OCI-LY3 (cell line): Measurements from ENCODE around the gene PDE4A.

Experiments used
- H2AFZ ChIP-seq: fragments of 200-600, 300-600 bp; shearing (Covaris generic); 2 replicates; pipeline ENCODE4 v1.6.0; 2014; ENCODE audit warnings: antibody characterized with exemption, low read depth, low read length
- H3K27ac ChIP-seq: fragments of 200-600, 300-600 bp; sonication (generic); 2 replicates; pipeline ENCODE4 v1.5.1; 2014; ENCODE audit warnings: mild to moderate bottlenecking, low read length, moderate library complexity, mixed read lengths
- H3K27me3 ChIP-seq: fragments of 200-600, 300-600 bp; sonication (generic); 2 replicates; pipeline ENCODE4 v1.6.1; 2014; ENCODE audit warnings: low read depth, low read length, mixed read lengths
- H3K36me3 ChIP-seq: fragments of 200-600, 300-600 bp; sonication (generic); replicated peaks from 2 replicates; pipeline ENCODE3; 2014; ENCODE audit warnings: low read depth, low read length, mixed read lengths
- H3K4me1 ChIP-seq: fragments of 300-600, 200-600 bp; sonication (generic); 2 replicates; pipeline ENCODE4 v1.6.1; 2014; ENCODE audit warnings: low read length, mixed read lengths
- H3K4me2 ChIP-seq: fragments of 200-600, 300-600 bp; sonication (generic); 2 replicates; pipeline ENCODE4 v1.6.1; 2014; ENCODE audit warnings: low read length, mixed read lengths
- H3K4me3 ChIP-seq: fragments of 300-600, 200-600 bp; sonication (generic); 2 replicates; pipeline ENCODE4 v1.5.1; 2014; ENCODE audit warnings: antibody characterized with exemption, mild to moderate bottlenecking, low read length, moderate library complexity
- H3K79me2 ChIP-seq: fragments of 300-600, 200-600 bp; shearing (Covaris generic); 2 replicates; pipeline ENCODE4 v1.6.1; 2014; ENCODE audit warnings: mild to moderate bottlenecking, low read length, mixed read lengths
- H3K9ac ChIP-seq: fragments of 300-600, 200-600 bp; shearing (Covaris generic); 2 replicates; pipeline ENCODE4 v1.6.0; 2014; ENCODE audit warnings: mild to moderate bottlenecking, low read length, moderate library complexity
- H3K9me3 ChIP-seq: fragments of 200-600, 300-600 bp; shearing (Covaris generic); 2 replicates; pipeline ENCODE4 v1.6.1; 2014; ENCODE audit warnings: low read length, mixed read lengths; ENCODE audit not compliant: insufficient read depth
- H4K20me1 ChIP-seq: fragments of 200-600, 300-600 bp; sonication (generic); 2 replicates; pipeline ENCODE4 v1.6.1; 2016; ENCODE audit warnings: low read length, mixed read lengths; ENCODE audit not compliant: insufficient read depth
- CTCF ChIP-seq: fragments of 200-600, 300-600 bp; sonication (generic); IDR thresholded peaks from 2 replicates; pipeline ENCODE4 v1.5.1; 2014; ENCODE audit warnings: antibody characterized with exemption, low read length, low read depth
- EZH2phosphoT487 ChIP-seq: fragments of 200-600 bp; shearing (Covaris generic); IDR thresholded peaks from 2 replicates; pipeline ENCODE4 v1.6.1; 2018; ENCODE audit warnings: antibody characterized with exemption, mixed run types, low read depth

PDE4A gene

GRCh38 chr19:10464456-10464855 lies 44.1 kb downstream of the PDE4A start:
- Histone ChIP-seq H3K27ac (no peak overlapping the region), H3K27me3 (0 out of 2 replicates have a peak, but pooled peaks cover 4% of the 10 kb centered on the region), H3K4me3 (no peak overlapping the region), H3K4me1 (no peaks in the 10 kb centered on the region), H4K20me1 (no peaks in the 10 kb centered on the region), H3K4me2 (no peak overlapping the region), H3K79me2 (no peaks in the 10 kb centered on the region), H3K36me3 (no peaks in the 10 kb centered on the region), H3K9ac (no peak overlapping the region), H3K9me3 (no peaks in the 10 kb centered on the region), H2AFZ (no peak overlapping the region)
- TF ChIP-seq CTCF: no peak
- TF ChIP-seq EZH2phosphoT487: no peak

GRCh38 chr19:10467104-10467706 lies 46.9 kb downstream of the PDE4A start:
- no peak overlapping the region for H3K4me2 ChIP-seq
- H3K9ac ChIP-seq: no peak overlapping the region
- H3K9me3 ChIP-seq: no peaks in the 10 kb centered on the region
- H2AFZ ChIP-seq: no peak overlapping the region
- 0 out of 2 replicates have a peak, but pooled peaks cover 4% of the 10 kb centered on the region for H3K27me3 ChIP-seq
- no peaks in the 10 kb centered on the region for H3K79me2 ChIP-seq
- no peak overlapping the region for H3K4me3 ChIP-seq
- no peaks in the 10 kb centered on the region for H3K36me3 ChIP-seq
- H4K20me1 ChIP-seq: no peaks in the 10 kb centered on the region
- H3K4me1 ChIP-seq: no peaks in the 10 kb centered on the region
- TF ChIP-seq CTCF: no peak
- TF ChIP-seq EZH2phosphoT487: no peak
- H3K27ac ChIP-seq: no peak overlapping the region

- peaks cover 2% of the 10 kb centered on the region; the same call in 1 of the 2 replicates for H3K27me3 ChIP-seq
- no peak overlapping the region for H3K4me3 ChIP-seq
- no peaks in the 10 kb centered on the region for H3K36me3 ChIP-seq
- no peaks in the 10 kb centered on the region for H3K4me1 ChIP-seq
- no peak overlapping the region for H3K27ac ChIP-seq
- no peak for TF ChIP-seq CTCF
- TF ChIP-seq EZH2phosphoT487: no peak
- H3K9me3 ChIP-seq: no peaks in the 10 kb centered on the region
- H3K79me2 ChIP-seq: no peaks in the 10 kb centered on the region
- H3K4me2 ChIP-seq: no peak overlapping the region
- no peak overlapping the region for H3K9ac ChIP-seq
- H4K20me1 ChIP-seq: no peaks in the 10 kb centered on the region
- no peak overlapping the region for H2AFZ ChIP-seq
Observed at GRCh38 chr19:10468133-10468532, 47.8 kb downstream of the PDE4A start.

GRCh38 chr19:10471909-10472308 lies 51.6 kb downstream of the PDE4A start:
- Histone ChIP-seq H3K9ac (no peak overlapping the region), H3K9me3 (no peaks in the 10 kb centered on the region), H3K79me2 (no peaks in the 10 kb centered on the region), H4K20me1 (no peaks in the 10 kb centered on the region), H3K27me3 (peaks cover 5% of the 10 kb centered on the region; the same call in 1 of the 2 replicates), H3K4me2 (no peak overlapping the region), H3K4me3 (no peak overlapping the region), H2AFZ (no peak overlapping the region), H3K27ac (no peak overlapping the region), H3K4me1 (no peaks in the 10 kb centered on the region), H3K36me3 (no peaks in the 10 kb centered on the region)
- TF ChIP-seq EZH2phosphoT487: no peak
- peak; percentile 69 for TF ChIP-seq CTCF
